Loucy (cell line): Measurements from ENCODE around the gene PFKL.

Source experiments
- CTCF ChIP-seq: fragments of 200-600 bp; sonication (generic); conservative IDR thresholded peaks from 2 replicates; pipeline ENCODE4 v1.5.1; 2014; ENCODE audit warnings: mild to moderate bottlenecking, antibody characterized with exemption, low read length
- EZH2phosphoT487 ChIP-seq: fragments of 200-600 bp; IDR thresholded peaks from 2 replicates; pipeline ENCODE4 v1.6.1; 2018; ENCODE audit warnings: antibody characterized with exemption, mild to moderate bottlenecking, moderate library complexity, borderline replicate concordance

GRCh38 chr21:44295646-44296045 lies 4.2 kb upstream of the PFKL start:
- no peak for TF ChIP-seq CTCF
- TF ChIP-seq EZH2phosphoT487 = no peak
